ENCODE measurements around the gene USP15. TPM values are rescaled to one million over a fixed set of nuclear protein-coding genes. Genes with fewer than 3 reads are reported as not detected.
"Not testable (repeated sequence)": the region's sequence is repeated elsewhere in the genome, so short reads cannot be mapped to it uniquely, and the experiment has no call there.

Gene USP15
- total RNA-seq, 1 experiment from 2014 or later, result 42.9 TPM

- H3K9me3 Mint-ChIP-seq (ENCODE audit: unreplicated experiment), result peaks cover 11% of the 10 kb centered on the region
- BruUV-seq (replicated peaks), result no TSS peak
- H3K4me3 Mint-ChIP-seq (ENCODE audit: unreplicated experiment), result no peak overlapping the region
- no peak for TF ChIP-seq CTCF (IDR thresholded peaks at IDR 0.05; ENCODE audit: insufficient read depth in 1 of 2, low read depth in 1 of 2, low read length in 1 of 2, severe bottlenecking in 1 of 2, unreplicated experiment in 1 of 2)
- H3K36me3 Mint-ChIP-seq (ENCODE audit: insufficient read depth, unreplicated experiment), result peaks cover 9% of the 10 kb centered on the region
- no peak overlapping the region for H3K27ac Mint-ChIP-seq (ENCODE audit: unreplicated experiment)
- ChIA-PET CTCF (no interaction called here), POLR2A (no interaction called here)
- no peak for DNase-seq
- Histone ChIP-seq H3K27me3 (replicated peaks; ENCODE audit: control insufficient read depth, insufficient read depth, low read length) (no peaks in the 10 kb centered on the region), H3K36me3 (ENCODE audit: control insufficient read depth, insufficient read depth, low read length) (no peaks in the 10 kb centered on the region), H3K4me1 (no peaks in the 10 kb centered on the region), H3K9me3 (no peaks in the 10 kb centered on the region), H3K4me3 (ENCODE audit: low read depth, low read length) (no peak overlapping the region)
- H3K27me3 Mint-ChIP-seq (ENCODE audit: insufficient read depth, unreplicated experiment), result no peaks in the 10 kb centered on the region
- H3K4me1 Mint-ChIP-seq (ENCODE audit: low read depth, unreplicated experiment), result no peaks in the 10 kb centered on the region
- intact Hi-C loops (cut with micrococcal nuclease; ENCODE audit: unreplicated experiment), result no loop called here
These were observed 100.8 kb downstream of the USP15 start for GRCh38 chr12:62361048-62361447.

GRCh38 chr12:62363506-62363905 is 103.3 kb downstream of the USP15 start:
- peaks cover 11% of the 10 kb centered on the region for H3K9me3 Mint-ChIP-seq (ENCODE audit: unreplicated experiment)
- H3K27me3 ChIP-seq (replicated peaks; ENCODE audit: control insufficient read depth, insufficient read depth, low read length), result no peaks in the 10 kb centered on the region
- H3K36me3 Mint-ChIP-seq (ENCODE audit: insufficient read depth, unreplicated experiment), result peaks cover 9% of the 10 kb centered on the region
- ChIA-PET CTCF (no interaction called here), POLR2A (no interaction called here)
- peaks cover 8% of the 10 kb centered on the region; the same call in 1 of the 2 replicates for H3K4me1 ChIP-seq
- DNase-seq, result no peak
- H3K9me3 ChIP-seq, result no peaks in the 10 kb centered on the region
- no peak for TF ChIP-seq CTCF (IDR thresholded peaks at IDR 0.05; ENCODE audit: insufficient read depth in 1 of 2, low read depth in 1 of 2, low read length in 1 of 2, severe bottlenecking in 1 of 2, unreplicated experiment in 1 of 2)
- H3K36me3 ChIP-seq (ENCODE audit: control insufficient read depth, insufficient read depth, low read length), result no peaks in the 10 kb centered on the region
- H3K27ac Mint-ChIP-seq (ENCODE audit: unreplicated experiment), result no peak overlapping the region
- H3K27me3 Mint-ChIP-seq (ENCODE audit: insufficient read depth, unreplicated experiment), result no peaks in the 10 kb centered on the region
- H3K4me1 Mint-ChIP-seq (ENCODE audit: low read depth, unreplicated experiment), result peaks cover 13% of the 10 kb centered on the region
- intact Hi-C loops (cut with micrococcal nuclease; ENCODE audit: unreplicated experiment), result no loop called here
- H3K4me3 Mint-ChIP-seq (ENCODE audit: unreplicated experiment), result no peak overlapping the region
- no TSS peak for BruUV-seq (replicated peaks)
- no peak overlapping the region for H3K4me3 ChIP-seq (ENCODE audit: low read depth, low read length)

- Mint-ChIP-seq H3K4me1 (ENCODE audit: low read depth, unreplicated experiment) (peaks cover 16% of the 10 kb centered on the region), H3K9me3 (ENCODE audit: unreplicated experiment) (peaks cover 11% of the 10 kb centered on the region)
- H3K4me3 Mint-ChIP-seq (ENCODE audit: unreplicated experiment); DNase-seq; CTCF ChIA-PET; H3K4me3 ChIP-seq (ENCODE audit: low read depth, low read length); BruUV-seq (replicated peaks); intact Hi-C loops (cut with micrococcal nuclease; ENCODE audit: unreplicated experiment); H3K36me3 Mint-ChIP-seq (ENCODE audit: insufficient read depth, unreplicated experiment); H3K4me1 ChIP-seq; POLR2A ChIA-PET; H3K27ac Mint-ChIP-seq (ENCODE audit: unreplicated experiment); H3K27me3 Mint-ChIP-seq (ENCODE audit: insufficient read depth, unreplicated experiment); H3K27me3 ChIP-seq (replicated peaks; ENCODE audit: control insufficient read depth, insufficient read depth, low read length); H3K36me3 ChIP-seq (ENCODE audit: control insufficient read depth, insufficient read depth, low read length); H3K9me3 ChIP-seq: not testable (repeated sequence)
These were observed 104.5 kb downstream of the USP15 start for GRCh38 chr12:62364697-62365096.

GRCh38 chr12:62365846-62366245 is 105.6 kb downstream of the USP15 start:
- H3K27me3 Mint-ChIP-seq (ENCODE audit: insufficient read depth, unreplicated experiment); H3K4me3 Mint-ChIP-seq (ENCODE audit: unreplicated experiment); H3K4me3 ChIP-seq (ENCODE audit: low read depth, low read length); H3K27me3 ChIP-seq (replicated peaks; ENCODE audit: control insufficient read depth, insufficient read depth, low read length); H3K9me3 ChIP-seq; H3K4me1 ChIP-seq; POLR2A ChIA-PET; H3K27ac Mint-ChIP-seq (ENCODE audit: unreplicated experiment); BruUV-seq (replicated peaks); DNase-seq; CTCF ChIA-PET; intact Hi-C loops (cut with micrococcal nuclease; ENCODE audit: unreplicated experiment); H3K36me3 ChIP-seq (ENCODE audit: control insufficient read depth, insufficient read depth, low read length): not testable (repeated sequence)
- peaks cover 11% of the 10 kb centered on the region for H3K9me3 Mint-ChIP-seq (ENCODE audit: unreplicated experiment)
- peaks cover 13% of the 10 kb centered on the region for H3K36me3 Mint-ChIP-seq (ENCODE audit: insufficient read depth, unreplicated experiment)
- H3K4me1 Mint-ChIP-seq (ENCODE audit: low read depth, unreplicated experiment), result peaks cover 16% of the 10 kb centered on the region

- H3K4me3 Mint-ChIP-seq (ENCODE audit: unreplicated experiment); CTCF ChIA-PET; H3K27ac Mint-ChIP-seq (ENCODE audit: unreplicated experiment); POLR2A ChIA-PET; H3K9me3 ChIP-seq; intact Hi-C loops (cut with micrococcal nuclease; ENCODE audit: unreplicated experiment); H3K36me3 ChIP-seq (ENCODE audit: control insufficient read depth, insufficient read depth, low read length); H3K9me3 Mint-ChIP-seq (ENCODE audit: unreplicated experiment); H3K27me3 Mint-ChIP-seq (ENCODE audit: insufficient read depth, unreplicated experiment); BruUV-seq (replicated peaks); DNase-seq; H3K4me3 ChIP-seq (ENCODE audit: low read depth, low read length); H3K27me3 ChIP-seq (replicated peaks; ENCODE audit: control insufficient read depth, insufficient read depth, low read length); H3K4me1 ChIP-seq: not testable (repeated sequence)
- Mint-ChIP-seq H3K4me1 (ENCODE audit: low read depth, unreplicated experiment) (peaks cover 16% of the 10 kb centered on the region), H3K36me3 (ENCODE audit: insufficient read depth, unreplicated experiment) (peaks cover 13% of the 10 kb centered on the region)
These were observed 108.4 kb downstream of the USP15 start for GRCh38 chr12:62368430-62369223.

All from Caco-2 (cell line).